NCI-H2227 (cell line): Measurements from ENCODE around the gene IQGAP3.

ENCODE experiments used
- DNase-seq: peaks from one replicate; lab custom pipeline; 2025; ENCODE audit not compliant: unreplicated experiment; lab: John Stamatoyannopoulos, UW

The IQGAP3 gene

DNA sequence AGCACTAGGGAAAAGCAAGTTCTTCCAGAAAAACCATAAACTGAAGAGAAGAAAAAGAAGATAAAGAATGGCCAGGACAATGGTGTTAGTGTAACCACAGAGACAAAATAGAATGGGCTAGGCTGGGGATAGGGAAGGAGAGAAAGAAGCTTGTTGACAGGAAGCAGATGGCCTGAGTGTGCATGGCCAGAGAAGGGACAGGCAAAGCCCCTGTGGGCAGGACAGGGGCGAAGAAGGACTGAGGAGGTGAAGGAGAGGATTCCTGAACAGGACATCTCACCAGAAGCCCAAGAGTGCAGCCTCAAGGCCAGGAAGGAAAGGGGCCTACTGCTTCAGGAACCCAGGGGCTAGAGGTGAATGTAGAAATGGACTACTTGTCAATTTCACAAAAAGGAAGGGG is 29.3 kb downstream of the IQGAP3 start:
- DNase-seq: no peak

DNA sequence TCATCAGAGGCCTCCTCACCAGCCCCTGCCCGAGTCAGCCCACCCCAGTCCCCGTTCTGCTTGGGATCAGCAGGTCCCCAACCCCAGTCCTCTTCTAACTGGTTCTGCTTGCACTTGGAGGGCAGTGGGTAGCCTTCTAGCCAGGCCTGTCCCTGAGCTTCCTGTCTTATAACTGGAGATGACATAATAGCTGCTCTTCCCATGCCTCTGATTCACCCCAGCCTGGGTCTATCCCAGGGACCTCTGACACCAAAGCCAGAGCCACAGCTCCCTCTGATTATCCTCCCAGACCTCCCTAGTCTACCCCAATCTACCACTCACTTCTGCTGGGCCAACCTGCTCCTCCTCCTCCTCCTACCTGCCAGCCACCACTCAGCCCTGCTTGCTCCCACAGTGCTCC is 31.4 kb downstream of the IQGAP3 start:
- DNase-seq: no peak

DNA sequence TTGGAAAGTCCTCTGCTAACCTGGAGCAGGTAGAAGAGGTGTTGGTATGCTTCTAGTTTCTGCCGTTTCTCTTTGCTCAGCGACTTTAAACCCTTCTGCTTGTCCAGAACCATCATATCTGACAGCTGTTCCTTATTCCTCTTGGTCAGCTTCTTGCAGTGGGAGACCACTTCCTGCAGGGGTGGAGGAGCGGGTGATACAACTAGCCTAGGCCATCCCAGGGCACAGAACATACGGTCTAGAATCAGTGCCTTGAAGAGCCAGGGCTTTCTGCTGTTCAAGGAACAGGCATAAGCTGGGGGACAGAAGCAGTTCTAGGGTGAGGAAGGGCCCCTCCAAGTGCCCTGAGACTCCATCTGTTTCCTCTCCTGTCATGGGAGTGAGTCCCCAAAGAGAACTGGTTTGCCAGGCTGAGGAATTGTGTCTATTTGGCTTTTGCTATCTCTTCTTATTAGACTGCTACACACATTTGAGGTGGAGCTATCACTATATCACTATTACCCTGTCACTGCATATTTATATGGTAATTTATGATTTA is 32.5 kb downstream of the IQGAP3 start:
- DNase-seq: no peak

DNA sequence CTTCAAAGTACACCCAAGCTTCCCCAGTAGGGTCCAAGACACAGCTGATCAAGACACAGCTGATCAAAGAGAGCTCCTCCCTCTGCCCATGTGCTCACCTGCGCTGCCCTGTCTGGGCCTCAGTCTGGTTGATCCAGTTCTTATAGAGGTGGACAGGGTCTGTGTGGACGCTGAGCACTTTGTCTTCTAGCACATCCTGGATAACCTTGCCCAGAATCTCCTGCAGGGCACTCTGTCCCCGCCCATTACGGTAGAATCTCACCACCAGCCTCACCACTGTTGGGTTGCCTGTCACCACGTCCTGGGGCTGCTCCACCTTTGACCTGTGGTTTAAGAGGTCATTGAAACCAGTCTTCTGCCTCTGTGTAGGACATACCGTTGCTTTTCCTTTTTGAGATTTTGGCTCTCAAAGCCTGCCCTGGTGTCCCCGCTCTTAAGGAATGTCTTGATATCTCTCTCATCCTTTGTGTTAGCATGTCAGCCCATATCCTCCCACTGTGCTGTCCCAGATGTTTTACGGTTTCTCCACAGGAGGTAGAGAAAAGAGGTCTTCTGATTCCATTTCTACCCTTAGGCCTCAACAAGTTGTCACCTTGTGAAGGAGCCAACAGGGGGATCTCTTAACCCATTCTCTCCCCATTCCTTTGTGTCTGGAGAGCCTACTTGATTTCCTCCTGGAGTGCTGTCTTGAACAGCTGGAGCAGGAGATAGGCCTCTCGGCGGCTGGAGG is 33.5 kb downstream of the IQGAP3 start:
- no peak for DNase-seq

DNA sequence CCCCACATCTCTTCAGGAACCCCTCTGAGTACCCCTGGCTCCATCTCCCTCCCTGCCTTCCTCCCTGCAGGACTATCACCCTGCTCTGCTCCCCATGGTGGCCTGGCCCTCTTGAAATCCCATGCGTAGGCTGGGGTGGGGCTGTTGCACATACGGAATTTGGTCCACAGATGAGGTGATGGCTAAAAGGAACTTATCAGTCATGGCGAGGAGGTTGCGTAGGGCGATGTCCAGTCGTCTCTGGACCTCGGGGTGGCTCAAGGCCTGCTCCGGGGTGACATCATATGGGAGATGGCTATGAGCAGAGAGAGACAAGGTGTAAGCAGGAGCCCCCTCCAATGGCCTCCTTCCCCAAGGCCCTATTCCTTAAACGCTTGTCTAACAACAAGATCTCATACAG is 35.3 kb downstream of the IQGAP3 start:
- DNase-seq: no peak

DNA sequence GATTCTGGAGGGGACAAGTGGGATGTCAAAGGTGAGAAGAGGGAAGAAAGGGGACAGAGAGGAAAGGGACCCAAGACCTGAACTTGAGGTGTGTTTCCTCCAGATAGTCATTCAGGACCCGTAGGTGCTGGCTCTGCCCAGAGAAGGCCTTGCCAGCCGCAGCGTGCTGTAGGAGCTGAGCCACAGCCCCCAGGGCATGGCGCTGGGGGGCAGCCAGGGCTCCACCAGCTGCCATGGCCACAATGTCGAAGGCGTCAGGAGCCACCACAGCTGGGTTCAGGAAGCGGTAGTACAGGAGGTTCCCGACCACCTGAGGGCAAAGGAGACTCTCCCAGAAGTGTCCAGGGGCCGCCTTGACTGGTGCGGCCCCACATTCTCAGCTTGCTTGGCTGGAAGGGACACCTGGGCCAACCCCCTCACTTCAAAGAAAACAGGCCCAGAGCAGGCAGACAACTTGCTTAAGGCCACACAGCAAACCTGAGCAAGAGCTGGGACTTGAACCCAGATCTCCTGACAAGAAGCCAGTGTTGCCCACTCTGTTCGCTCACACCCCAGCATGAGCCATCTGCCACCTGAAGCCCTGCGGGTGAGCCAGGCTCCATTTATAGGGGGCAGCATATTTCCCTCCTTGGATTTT is 37.8 kb downstream of the IQGAP3 start:
- no peak for DNase-seq

DNA sequence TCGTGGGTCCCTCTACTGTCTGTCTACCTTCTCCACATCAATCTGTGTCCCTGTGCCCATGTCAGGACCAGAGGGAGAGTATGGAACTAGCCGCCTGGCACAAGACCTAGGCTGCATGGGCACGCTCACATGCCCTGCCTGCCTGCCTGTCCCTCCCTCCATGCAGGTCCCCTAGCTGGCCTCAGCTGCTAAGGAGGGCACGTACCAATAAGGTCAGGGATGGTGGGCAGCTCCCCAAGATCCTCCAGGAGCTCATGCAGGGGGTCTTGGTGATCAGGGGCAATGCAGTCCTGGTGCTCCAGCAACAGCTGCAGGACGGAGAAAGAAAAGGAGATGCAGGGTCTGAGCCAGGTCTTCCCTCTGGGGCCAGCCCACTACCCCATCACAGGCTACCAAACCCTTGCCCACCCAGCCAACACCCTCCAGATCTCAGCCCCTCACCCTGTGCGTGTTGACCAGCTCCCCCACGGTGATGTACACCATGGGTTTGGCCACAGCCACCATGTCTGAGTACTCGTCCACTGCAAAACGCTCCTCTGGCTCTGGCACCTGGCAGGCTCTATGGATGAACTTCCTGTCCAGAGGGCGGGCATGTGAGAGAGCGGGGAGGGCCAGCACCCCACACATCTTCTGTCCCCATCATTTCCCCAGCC is 38.7 kb downstream of the IQGAP3 start:
- no peak for DNase-seq

DNA sequence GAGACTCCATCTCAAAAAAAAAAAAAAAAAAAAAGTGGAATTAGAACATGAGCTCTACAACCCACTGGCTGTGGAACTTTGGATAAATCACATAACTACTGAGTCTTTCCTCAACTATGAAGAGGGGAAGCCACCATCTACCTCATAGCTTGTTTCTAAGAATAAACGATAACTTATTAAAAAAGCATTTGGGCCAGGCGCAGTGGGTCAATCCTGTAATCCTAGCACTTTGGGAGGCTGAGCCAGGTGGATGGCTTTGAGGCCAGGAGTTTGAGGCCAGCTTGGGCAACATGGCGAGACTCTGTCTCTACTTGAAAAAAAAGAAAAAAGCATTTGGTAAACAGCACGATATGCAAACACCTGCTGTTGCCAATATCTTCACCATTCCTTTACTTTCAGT is 40.0 kb downstream of the IQGAP3 start:
- no peak for DNase-seq

DNA sequence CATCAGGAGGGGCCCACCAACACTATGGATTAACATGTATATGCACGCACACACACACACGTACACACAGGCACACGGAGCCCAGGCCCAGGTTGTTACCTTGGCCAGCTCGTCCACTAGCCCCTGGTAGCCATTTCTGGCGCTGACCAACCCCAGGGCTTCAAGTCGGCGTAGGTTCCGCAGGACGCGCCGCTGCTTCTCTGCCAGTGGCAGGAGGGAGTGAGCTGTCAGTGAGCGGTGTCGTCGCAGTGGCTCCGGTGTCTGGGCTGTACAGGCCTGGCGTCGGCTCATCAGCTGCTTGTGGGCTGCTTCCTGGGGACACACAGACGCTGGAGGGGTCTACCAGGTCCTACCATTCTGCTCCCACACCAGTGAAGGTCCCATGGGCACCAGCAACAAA is 42.4 kb downstream of the IQGAP3 start:
- DNase-seq: no peak

DNA sequence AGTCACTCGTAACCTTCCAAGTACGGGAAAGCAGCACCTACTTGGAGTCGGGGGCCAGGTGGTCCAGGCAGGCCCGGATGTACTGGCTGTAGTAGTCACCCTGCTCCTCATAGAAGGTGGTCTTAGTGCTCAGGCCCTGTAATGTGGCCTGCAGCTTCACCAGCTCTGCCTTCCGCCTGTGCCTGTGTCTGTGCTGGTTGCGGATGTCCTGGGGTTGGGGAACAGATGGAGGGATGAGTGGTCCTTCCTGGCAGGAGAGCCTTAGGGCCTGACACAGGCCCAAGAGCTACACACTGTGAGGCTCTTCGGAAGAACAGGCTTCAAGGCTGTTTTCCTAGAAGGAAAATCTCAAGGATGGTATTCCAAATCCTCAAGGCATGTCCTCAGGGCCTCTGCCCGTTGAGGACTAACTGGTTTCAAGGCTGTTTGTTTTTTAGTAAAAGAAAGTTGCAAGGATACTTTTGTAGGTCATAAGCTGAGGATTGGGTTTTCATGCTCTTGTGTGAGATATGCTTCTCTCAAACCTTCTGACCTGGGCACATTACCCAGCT is 43.4 kb downstream of the IQGAP3 start:
- DNase-seq: no peak

DNA sequence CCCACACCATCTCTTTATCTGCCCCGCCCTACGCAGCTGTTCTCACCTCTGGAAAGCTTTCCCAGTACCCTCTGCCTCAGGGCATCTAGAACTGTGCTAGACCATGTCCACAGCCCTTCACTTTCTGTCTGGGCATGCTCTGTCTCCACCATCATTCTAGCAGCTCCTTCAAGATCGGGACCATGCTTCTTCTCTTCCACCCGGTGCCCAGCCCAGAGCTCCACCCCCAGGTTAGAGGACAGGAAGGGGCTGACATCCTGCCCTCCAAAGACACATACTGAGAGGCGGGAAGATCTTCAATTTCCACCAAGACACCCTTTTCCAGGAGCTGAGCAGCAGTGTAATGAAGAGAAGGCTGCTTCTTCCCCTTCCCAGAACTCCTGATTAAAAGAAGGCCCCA is 44.1 kb downstream of the IQGAP3 start:
- DNase-seq: no peak

DNA sequence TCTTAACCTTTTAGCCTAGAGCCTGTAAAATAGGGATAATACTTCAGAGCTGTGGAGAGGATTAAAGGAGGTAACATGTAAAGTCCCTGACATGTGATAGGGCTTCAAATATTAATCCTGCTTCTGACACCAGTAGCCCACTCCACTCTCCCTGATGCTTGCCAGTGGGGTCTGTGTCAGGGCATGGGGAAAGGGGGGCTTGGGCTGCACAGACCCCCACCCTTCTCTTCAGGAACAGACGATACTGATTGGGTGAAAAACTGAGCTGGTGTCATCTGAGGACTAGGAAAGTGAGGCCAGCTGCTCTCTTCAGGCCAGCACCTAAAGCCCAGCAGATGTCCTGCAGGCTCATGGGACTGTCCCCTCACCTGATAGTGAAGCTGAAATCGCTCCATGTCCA is 44.8 kb downstream of the IQGAP3 start:
- DNase-seq: no peak

DNA sequence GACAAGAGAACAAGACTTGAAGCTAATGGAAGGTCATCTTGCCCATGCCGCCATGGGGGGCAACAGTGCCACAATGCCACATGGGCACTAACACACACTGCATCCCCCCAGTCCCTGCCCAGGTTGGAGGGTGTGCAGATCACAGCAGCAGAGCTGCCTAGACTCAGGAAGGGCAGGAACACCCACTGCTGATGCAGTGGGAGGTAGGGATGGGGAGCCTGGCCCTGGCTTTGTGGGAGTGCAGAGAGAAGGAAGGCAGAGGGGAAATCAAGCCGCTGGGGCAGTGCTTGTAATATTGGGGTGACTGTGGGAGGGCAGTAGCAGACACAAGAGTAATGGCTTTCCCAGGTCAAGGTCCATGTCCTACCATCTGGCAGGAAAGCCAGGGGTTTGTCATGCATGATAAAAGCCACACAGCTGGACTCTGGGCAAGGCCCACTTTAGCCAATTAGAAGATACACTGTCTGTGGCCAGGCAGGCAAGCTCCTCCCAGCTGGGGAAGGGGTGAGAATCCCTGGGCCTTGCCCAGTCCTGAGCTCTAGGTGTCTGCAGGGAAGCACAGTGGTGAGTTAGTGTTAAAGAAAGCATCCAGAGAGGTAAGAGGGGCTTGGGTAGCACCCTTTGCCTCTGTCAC is 46.4 kb downstream of the IQGAP3 start:
- no peak for DNase-seq

DNA sequence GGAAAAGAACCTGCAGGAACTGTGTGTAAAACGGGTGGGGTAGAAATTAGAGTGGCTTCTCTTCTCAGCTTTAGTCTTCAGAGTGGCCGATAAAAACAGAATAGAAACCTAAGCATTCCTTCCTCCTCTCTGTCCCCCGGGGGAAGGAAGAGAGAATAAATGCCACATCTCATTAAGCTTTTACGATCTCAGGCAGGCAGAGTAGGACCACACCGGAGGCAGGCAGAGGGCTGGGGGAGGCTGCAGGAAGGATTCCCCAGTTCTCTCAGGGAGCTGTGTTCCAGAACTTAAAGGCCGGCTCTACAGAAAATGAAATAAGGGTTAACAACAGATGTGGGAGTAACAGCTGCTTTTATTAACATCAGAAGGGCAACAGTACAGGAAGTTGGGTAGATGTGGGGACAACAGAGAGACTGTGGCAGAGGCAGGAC is 47.3 kb downstream of the IQGAP3 start:
- DNase-seq: no peak

DNA sequence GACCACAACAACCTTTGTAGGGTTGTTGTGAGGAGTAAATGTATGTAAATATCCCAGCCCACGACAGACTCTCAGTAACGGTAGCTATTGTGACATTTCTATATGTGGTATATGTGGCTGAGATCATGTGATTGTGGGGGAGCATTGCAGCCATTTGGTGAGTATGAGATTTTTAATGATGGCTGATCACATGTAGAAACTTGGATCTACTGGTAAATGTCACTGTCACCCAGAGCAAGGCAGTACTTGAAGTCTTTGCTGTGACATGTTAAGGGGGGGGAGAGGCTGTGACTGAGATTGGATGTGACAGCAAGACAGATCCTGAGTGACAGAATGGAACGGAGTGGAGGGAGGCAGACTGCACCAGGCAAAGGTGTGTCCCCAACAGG is 47.9 kb downstream of the IQGAP3 start:
- no peak for DNase-seq

DNA sequence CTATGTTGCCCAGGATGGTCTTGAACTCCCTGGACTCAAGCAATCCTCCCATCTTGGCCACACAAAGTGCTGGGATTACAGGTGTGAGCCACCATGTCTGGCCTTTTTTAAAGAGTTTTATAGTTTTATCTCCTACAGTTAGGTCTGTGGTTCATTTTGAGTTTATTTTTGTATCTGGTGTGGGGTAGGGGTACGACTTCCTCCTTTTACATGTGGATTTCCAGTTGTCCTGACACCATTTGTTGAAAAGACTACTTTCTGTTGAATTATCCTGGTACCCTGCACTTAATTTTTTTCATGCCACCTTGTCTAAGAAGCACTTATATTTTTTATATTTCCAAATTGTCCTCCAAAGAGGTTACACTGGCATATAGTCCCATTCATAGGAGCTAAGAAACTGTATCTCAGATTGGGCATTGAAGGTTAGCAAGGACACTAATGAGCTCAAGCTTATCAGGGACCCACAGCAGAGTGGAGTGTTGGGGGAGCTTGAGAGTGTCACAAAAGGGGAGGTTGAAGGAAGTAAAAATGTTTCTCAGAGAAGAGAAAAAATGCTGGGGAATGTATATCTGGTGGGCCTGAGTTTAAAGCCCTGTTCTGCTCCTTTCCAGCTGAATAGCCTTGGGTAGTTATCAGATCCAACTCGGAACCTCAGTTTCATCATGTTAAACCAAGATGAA is 48.4 kb downstream of the IQGAP3 start:
- no peak for DNase-seq

DNA sequence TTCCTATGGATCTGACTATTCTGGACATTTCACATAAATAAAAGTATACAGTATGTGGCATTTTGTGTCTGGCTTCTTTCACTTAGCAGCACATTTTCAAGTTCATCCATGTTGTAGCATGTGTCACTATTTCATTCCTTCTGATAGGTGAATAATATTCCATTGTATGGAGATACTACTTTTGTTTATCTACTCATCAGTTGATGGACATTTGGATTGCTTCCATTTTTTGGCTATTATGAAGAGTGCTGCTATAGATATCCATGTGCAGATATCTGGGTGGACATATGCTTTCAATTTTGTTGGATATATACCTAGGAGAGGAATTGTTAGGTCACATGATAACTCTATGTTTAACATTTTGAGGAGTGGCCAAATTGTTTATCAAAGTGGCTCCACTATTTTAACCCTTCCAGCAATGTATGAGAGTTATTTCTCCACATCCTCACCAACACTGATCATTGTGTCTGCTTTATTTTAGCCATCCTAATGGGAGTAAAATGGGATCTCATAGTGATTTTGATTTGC is 49.9 kb downstream of the IQGAP3 start:
- no peak for DNase-seq

DNA sequence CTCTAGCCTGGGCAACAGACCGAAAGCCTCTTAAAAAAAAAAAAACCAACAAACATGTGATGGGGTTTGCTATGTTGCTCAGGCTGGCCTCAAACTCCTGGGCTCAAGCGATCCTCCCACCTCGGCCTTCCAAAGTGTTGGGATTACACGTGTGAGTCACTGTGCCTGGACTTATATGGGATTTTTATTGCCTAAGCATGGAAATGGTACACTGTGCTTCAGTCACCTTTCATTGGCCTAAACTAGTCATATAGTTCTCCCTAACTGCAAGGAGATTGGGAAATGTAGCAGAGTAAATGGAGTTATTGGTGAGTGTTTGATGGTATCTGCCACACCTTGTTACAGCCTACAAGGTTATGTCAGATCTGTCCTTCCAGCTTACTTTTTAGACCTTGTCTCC is 54.6 kb downstream of the IQGAP3 start:
- DNase-seq: no peak

DNA sequence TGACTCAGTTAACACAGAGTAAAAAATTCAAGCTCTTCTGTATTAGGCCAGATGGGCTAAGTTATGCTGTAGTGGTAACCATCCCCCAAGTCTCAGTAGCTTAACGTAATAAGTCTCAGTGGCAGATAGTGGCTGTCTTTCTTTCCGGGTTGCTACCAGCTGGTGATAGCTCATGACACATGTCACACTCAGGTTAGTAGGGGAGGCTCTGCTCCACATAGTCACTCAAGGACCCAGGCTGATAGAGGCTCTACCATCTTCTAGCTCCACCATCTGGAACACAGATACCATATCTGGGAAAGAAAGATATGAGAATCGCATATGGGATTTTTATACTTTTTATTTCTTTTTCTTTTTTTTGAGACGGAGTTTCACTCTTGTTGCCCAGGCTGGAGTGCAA is 55.5 kb downstream of the IQGAP3 start:
- DNase-seq: no peak

DNA sequence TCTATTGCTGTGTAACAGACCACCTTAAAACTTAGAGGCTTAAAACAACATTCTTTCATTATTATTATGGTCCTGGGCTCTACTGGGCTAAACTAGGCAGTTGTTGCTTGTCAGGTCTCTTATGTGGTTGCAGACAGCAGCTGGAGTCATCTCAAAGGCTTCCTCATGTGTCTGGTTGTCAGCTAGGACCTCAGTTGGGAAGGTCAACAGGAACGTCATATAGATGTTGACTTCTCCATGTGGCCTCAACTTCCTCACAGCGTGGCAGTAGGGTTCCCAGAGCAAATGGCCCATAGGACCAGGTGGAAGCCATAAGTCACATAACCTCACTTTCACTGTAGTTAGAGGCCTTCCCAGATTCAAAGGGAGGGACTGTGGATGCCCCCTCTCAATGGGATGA is 56.4 kb downstream of the IQGAP3 start:
- DNase-seq: no peak

DNA sequence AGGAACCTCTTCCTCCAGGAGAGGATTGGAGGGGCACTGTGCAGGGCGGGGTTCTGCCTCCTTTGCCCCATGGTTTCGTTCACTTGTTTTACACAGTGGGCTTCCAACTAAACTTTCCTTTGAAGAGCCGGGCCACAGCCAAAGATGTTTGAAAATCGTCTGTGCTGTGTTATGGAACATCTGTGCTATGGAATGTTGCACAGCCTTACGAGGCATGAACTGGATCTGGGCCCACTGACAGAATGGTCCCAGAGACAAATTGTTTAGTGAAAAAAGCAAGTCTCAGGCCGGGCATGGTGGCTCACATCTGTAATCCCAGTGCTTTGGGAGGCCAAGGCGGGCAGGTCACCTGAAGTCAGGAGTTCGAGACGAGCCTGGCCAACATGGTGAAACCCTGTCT is 59.2 kb downstream of the IQGAP3 start:
- DNase-seq: no peak
